Sigmoid colon (tissue), 4 donors: ENCODE data around the gene SPAST.

Experiments
- POLR2A ChIP-seq, 2 donors: fragments of 450-650 bp; IDR thresholded peaks; one replicate each; pipeline ENCODE4 v1.6.1; 2016; ENCODE audit warnings: antibody characterized with exemption in 2 of 2, mild to moderate bottlenecking in 2 of 2, moderate library complexity in 2 of 2
- POLR2AphosphoS5 ChIP-seq, 4 donors: sonication (generic); formaldehyde crosslinking; IDR thresholded peaks; one replicate each; pipeline ENCODE4 v1.6.1; 2017; ENCODE audit warnings: antibody characterized with exemption in 4 of 4

DNA sequence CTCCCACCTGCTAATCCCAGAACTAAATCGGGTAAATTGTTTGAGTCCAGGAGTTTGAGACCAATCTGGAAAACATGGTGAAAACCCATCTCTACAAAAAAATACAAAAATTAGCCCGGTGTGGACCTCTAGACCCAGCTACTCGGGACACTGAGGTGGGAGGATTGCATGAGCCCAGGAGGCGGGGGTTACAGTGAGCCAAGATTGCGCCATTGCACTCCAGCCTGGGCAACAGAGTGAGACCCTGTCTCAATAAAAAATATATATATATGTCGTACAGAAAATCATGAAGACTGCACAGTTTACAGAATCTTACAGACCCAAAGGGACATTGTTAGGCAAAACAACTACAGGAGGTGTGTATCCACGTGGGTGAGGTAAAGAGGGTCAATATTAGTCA lies 19.8 kb upstream of the SPAST start:
- TF ChIP-seq POLR2A (IDR thresholded peaks at IDR 0.05): no peak
- no peak for TF ChIP-seq POLR2AphosphoS5 (IDR thresholded peaks at IDR 0.05)
